Choroid plexus epithelial cell (primary cell): ENCODE results near the gene TMEM109.

ENCODE experiments used
- DNase-seq: peaks from one replicate; pipeline ENCODE4 v3.0.0-alpha.2; 2010; ENCODE audit warnings: low read depth
- H3K4me3 ChIP-seq: 2 replicates; pipeline ENCODE4 v1.5.1; 2011; ENCODE audit warnings: low read depth, mild to moderate bottlenecking, control low read depth, low read length, moderate library complexity
- TF ChIP-seq, protein P1 (sequence below): conservative IDR thresholded peaks from 2 replicates; pipeline ENCODE4 v1.5.1; 2011; ENCODE audit warnings: low read depth, mild to moderate bottlenecking, control low read depth, inconsistent platforms, low read length, moderate library complexity

Gene TMEM109

GRCh38 chr11:60950933-60951605, 37.1 kb downstream of the TMEM109 start:
- TF ChIP-seq, protein P1, sequence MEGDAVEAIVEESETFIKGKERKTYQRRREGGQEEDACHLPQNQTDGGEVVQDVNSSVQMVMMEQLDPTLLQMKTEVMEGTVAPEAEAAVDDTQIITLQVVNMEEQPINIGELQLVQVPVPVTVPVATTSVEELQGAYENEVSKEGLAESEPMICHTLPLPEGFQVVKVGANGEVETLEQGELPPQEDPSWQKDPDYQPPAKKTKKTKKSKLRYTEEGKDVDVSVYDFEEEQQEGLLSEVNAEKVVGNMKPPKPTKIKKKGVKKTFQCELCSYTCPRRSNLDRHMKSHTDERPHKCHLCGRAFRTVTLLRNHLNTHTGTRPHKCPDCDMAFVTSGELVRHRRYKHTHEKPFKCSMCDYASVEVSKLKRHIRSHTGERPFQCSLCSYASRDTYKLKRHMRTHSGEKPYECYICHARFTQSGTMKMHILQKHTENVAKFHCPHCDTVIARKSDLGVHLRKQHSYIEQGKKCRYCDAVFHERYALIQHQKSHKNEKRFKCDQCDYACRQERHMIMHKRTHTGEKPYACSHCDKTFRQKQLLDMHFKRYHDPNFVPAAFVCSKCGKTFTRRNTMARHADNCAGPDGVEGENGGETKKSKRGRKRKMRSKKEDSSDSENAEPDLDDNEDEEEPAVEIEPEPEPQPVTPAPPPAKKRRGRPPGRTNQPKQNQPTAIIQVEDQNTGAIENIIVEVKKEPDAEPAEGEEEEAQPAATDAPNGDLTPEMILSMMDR: no peak
- peak overlapping the region; percentile 57 for H3K4me3 ChIP-seq
- DNase-seq: peak; percentile 17

GRCh38 chr11:60951606-60951903, 37.6 kb downstream of the TMEM109 start:
- DNase-seq: no peak
- TF ChIP-seq, protein P1: no peak
- H3K4me3 ChIP-seq: peak overlapping the region; percentile 57

- TF ChIP-seq, protein P1: no peak
- DNase-seq: peak; percentile 50
- peak within 1 kb of the TSS; percentile 57 for H3K4me3 ChIP-seq
These were observed 38.2 kb downstream of the TMEM109 start, which contains the start of gene SLC15A3 for GRCh38 chr11:60951904-60952741. Gene SLC15A3 (minus strand): TSS chr11:60952176. CDS start chr11:60951551, 625 bp downstream.

DNA sequence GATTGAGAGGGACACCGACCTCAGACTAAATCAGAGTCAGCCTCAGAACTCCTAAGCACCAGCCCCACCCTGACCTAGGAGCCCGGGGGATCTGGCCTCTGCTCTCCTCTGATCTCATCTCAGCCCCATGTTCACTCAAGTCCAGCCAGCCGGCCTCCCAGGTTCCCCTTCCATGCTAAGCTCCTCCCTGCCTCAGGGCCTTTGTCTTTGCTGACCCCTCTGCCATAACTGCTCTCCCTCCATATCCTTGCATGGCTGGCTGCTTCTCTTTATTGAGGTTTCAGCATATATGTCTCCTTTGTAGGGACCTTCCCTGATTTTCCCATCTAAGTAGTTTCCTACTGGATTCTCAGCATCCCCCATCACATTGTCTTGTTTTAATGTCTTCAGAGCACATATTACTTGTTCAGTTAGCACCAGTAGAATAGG, 38.8 kb downstream of the TMEM109 start:
- DNase-seq: no peak
- TF ChIP-seq, protein P1: no peak
- H3K4me3 ChIP-seq: no peak overlapping the region

DNA sequence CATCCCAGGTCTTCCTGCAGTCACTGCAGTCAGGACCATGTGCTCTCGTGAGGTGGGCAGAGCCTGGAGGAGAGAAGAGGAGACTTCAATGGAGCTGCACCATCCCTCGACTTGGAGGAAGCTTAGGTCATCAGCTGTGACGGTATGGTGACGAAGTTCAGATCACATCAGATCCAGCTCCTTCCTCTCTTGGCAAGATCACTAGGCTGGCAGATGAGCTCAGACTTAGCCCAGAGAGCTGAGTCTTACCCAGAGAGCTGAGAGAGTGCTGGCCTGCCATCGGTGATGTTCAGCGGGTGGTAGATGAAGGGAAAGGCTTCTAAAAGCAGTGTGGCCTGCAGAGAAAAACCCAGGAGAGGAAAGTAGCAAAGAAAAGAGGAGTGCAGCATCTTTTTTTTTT, 39.8 kb downstream of the TMEM109 start:
- TF ChIP-seq, protein P1: no peak

DNA sequence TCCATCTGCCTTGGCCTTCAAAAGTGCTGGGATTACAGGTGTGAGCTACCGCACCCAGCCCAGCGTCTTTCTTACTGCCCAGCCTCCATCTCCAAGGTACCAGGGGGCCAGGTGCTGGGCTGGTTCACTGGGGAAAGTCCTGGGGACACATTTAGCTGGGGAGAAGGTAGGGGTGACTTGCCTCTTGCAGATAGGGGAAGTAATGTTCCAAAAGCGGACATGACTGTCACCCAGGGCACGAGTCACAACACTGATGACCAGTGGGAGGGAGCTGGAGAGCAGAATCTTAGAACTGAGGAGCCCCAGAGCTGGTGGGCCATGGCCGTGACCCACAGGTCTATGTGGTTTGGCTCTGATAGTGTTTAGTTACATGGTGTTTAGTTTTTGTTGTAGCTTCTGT, 40.5 kb downstream of the TMEM109 start:
- DNase-seq: no peak

More for the DNA sequence above, 39.8 kb downstream of the TMEM109 start:
- no peak for DNase-seq
- no peak overlapping the region for H3K4me3 ChIP-seq

More for the DNA sequence above, 40.5 kb downstream of the TMEM109 start:
- TF ChIP-seq, protein P1: no peak
- no peak overlapping the region for H3K4me3 ChIP-seq
